Hepatocyte (in vitro differentiated cells): ENCODE data around the gene CMIP. TPM values are rescaled to one million over a fixed set of nuclear protein-coding genes. Genes with fewer than 3 reads are reported as not detected.
A peak's percentile ranks its signal among the peaks of the same experiment; 100 is the strongest.

ENCODE experiments used
- DNase-seq: peaks from one replicate; pipeline ENCODE4 v3.0.0-alpha.2; 2016; ENCODE audit warnings: low spot score
- H2AFZ ChIP-seq: fragments of 200-600 bp; sonication (generic); 2 replicates; pipeline ENCODE4 v1.6.0; 2016; ENCODE audit warnings: antibody characterized with exemption, mild to moderate bottlenecking
- H3K27ac ChIP-seq: fragments of 200-600 bp; sonication (generic); 2 replicates; pipeline ENCODE4 v1.5.1; 2016; ENCODE audit warnings: mild to moderate bottlenecking
- H3K27me3 ChIP-seq: fragments of 200-600 bp; sonication (generic); 2 replicates; pipeline ENCODE4 v1.6.1; 2016
- H3K36me3 ChIP-seq: fragments of 200-600 bp; sonication (generic); replicated peaks from 2 replicates; pipeline ENCODE4 v1.5.1; 2016; ENCODE audit warnings: low read depth; ENCODE audit not compliant: insufficient read depth
- H3K4me1 ChIP-seq: fragments of 200-600 bp; sonication (generic); 2 replicates; pipeline ENCODE4 v1.5.1; 2016; ENCODE audit warnings: mild to moderate bottlenecking, moderate library complexity; ENCODE audit not compliant: insufficient read depth
- H3K4me2 ChIP-seq: fragments of 200-600 bp; sonication (generic); 2 replicates; pipeline ENCODE4 v1.6.0; 2016
- H3K4me3 ChIP-seq: fragments of 200-600 bp; sonication (generic); 2 replicates; pipeline ENCODE4 v1.5.1; 2016; ENCODE audit warnings: mild to moderate bottlenecking
- H3K79me2 ChIP-seq: fragments of 200-600 bp; sonication (generic); 2 replicates; pipeline ENCODE4 v1.6.0; 2017; ENCODE audit warnings: mild to moderate bottlenecking
- H3K9me2 ChIP-seq: fragments of 200-600 bp; sonication (generic); replicated peaks from 2 replicates; pipeline ENCODE4 v1.6.0; 2017; ENCODE audit warnings: mild to moderate bottlenecking; ENCODE audit not compliant: insufficient read depth
- H3K9me3 ChIP-seq: fragments of 200-600 bp; sonication (generic); 2 replicates; pipeline ENCODE4 v1.5.1; 2016; ENCODE audit warnings: low read depth, mild to moderate bottlenecking
- H4K20me1 ChIP-seq: fragments of 200-600 bp; sonication (generic); 2 replicates; pipeline ENCODE4 v1.6.0; 2016; ENCODE audit warnings: mild to moderate bottlenecking; ENCODE audit not compliant: insufficient read depth, poor library complexity, severe bottlenecking
- CTCF ChIP-seq: fragments of 200-600 bp; sonication (generic); IDR thresholded peaks from 2 replicates; pipeline ENCODE4 v1.5.1; 2016; ENCODE audit warnings: antibody characterized with exemption, mild to moderate bottlenecking; ENCODE audit not compliant: poor library complexity
- EZH2 ChIP-seq: fragments of 200-600 bp; sonication (generic); IDR thresholded peaks from 2 replicates; pipeline ENCODE4 v1.6.1; 2016; ENCODE audit warnings: antibody characterized with exemption, mild to moderate bottlenecking, borderline replicate concordance
- EZH2phosphoT487 ChIP-seq: fragments of 200-600 bp; sonication (generic); IDR thresholded peaks from one replicate; pipeline ENCODE4 v1.6.1; 2018; ENCODE audit warnings: antibody characterized with exemption, mild to moderate bottlenecking, low read depth, moderate library complexity; ENCODE audit not compliant: unreplicated experiment, severe bottlenecking
- WGBS: methylation state at CpG from one replicate; pipeline ENCODE4 v1.1.6; 2016; ENCODE audit warnings: low lambda C conversion rate; ENCODE audit errors: missing lambda C conversion rate; 5-methylcytosine and 5-hydroxymethylcytosine counted together
- polyA plus RNA-seq: library from polyadenylated mRNA; unstranded; fragments of >200 nt; fragmentation: Nextera tagmentation; extraction: Ambion mirVana; gene quantifications from 2 replicates; pipeline ENCODE4 v1.2.1, GENCODE V29; 2016
- total RNA-seq: library from RNA; depleted of rRNA; stranded (reverse); fragments of >200 nt; gene quantifications from 2 replicates; pipeline ENCODE4 v1.2.3, GENCODE V29; 2014

The CMIP gene
- total and polyA plus RNA-seq, 2 experiments from 2014 or later = 5.8 to 17.8 TPM

GRCh38 chr16:81578636-81579413, 134.2 kb downstream of the CMIP start:
- Histone ChIP-seq H4K20me1 (peaks cover 4% of the 10 kb centered on the region), H3K4me1 (peaks cover 11% of the 10 kb centered on the region), H3K79me2 (peaks cover 81% of the 10 kb centered on the region), H3K4me2 (no peak overlapping the region), H3K9me3 (no peaks in the 10 kb centered on the region), H3K4me3 (no peak overlapping the region), H3K9me2 (no peaks in the 10 kb centered on the region), H3K27ac (no peak overlapping the region), H2AFZ (no peak overlapping the region), H3K27me3 (no peaks in the 10 kb centered on the region), H3K36me3 (no peaks in the 10 kb centered on the region)
- TF ChIP-seq CTCF (no peak), EZH2phosphoT487 (no peak), EZH2 (no peak)
- 92% methylated on average over 9 of the region's 9 CpGs for WGBS
- DNase-seq = no peak

- H4K20me1 ChIP-seq = peaks cover 14% of the 10 kb centered on the region
- no peaks in the 10 kb centered on the region for H3K27me3 ChIP-seq
- peaks cover 78% of the 10 kb centered on the region for H3K79me2 ChIP-seq
- no peak overlapping the region for H2AFZ ChIP-seq
- no peaks in the 10 kb centered on the region for H3K9me2 ChIP-seq
- H3K36me3 ChIP-seq = no peaks in the 10 kb centered on the region
- no peaks in the 10 kb centered on the region for H3K9me3 ChIP-seq
- TF ChIP-seq EZH2 (no peak), CTCF (no peak), EZH2phosphoT487 (no peak)
- H3K27ac ChIP-seq = peak overlapping the region; percentile 77
- 67% methylated on average over 12 of the region's 12 CpGs for WGBS
- no peak overlapping the region for H3K4me3 ChIP-seq
- no peak overlapping the region for H3K4me2 ChIP-seq
- DNase-seq = peak; percentile 48
- peaks cover 20% of the 10 kb centered on the region for H3K4me1 ChIP-seq
Observed at GRCh38 chr16:81581107-81581506, 136.5 kb downstream of the CMIP start.

GRCh38 chr16:81582655-81583441, 138.2 kb downstream of the CMIP start:
- Histone ChIP-seq H3K27me3 (no peaks in the 10 kb centered on the region), H2AFZ (no peak overlapping the region), H3K9me2 (no peaks in the 10 kb centered on the region), H4K20me1 (peaks cover 20% of the 10 kb centered on the region), H3K79me2 (peaks cover 86% of the 10 kb centered on the region), H3K27ac (peak overlapping the region; percentile 47), H3K36me3 (no peaks in the 10 kb centered on the region), H3K4me3 (no peak overlapping the region), H3K4me1 (peaks cover 32% of the 10 kb centered on the region), H3K9me3 (no peaks in the 10 kb centered on the region), H3K4me2 (no peak overlapping the region)
- no peak for DNase-seq
- peak; percentile 11 for TF ChIP-seq CTCF
- no peak for TF ChIP-seq EZH2phosphoT487
- no peak for TF ChIP-seq EZH2
- WGBS = 79% methylated on average over 21 of the region's 21 CpGs
